CD4-positive, alpha-beta T cell treated with Interferon gamma for 1 hour (primary cell): ENCODE results near the gene SENP7.
"Not testable (repeated sequence)": the region's sequence is repeated elsewhere in the genome, so short reads cannot be mapped to it uniquely, and the experiment has no call there.

Experiments used
- DNase-seq: peaks from one replicate; pipeline ENCODE4 v3.0.0-alpha.2; 2020

Gene SENP7

GRCh38 chr3:101320475-101320874 is 192.5 kb downstream of the SENP7 start, which contains the start of gene IMPG2:
IMPG2 (minus strand) TSS chr3:101320575; CDS start chr3:101320372, 203 bp downstream.
- DNase-seq, result no peak

DNA sequence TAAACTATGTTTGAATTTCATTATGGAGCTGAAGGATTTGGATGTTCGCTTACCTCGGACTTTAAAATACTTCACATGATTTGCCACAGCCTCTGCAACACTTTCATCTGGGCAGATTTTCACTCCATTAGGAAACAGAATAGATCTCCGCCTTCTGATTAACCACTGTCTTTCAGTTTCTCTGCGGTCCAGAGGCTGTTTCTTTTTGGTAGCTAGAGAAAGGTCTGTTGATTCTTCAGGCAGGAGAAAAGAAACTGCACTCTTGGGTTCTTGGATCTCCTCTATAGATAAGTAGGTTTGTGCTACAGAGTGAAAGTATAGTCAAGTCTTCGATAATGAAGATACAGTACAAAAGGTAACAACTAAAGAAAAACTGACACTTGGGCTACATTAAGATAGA is 193.5 kb downstream of the SENP7 start:
- DNase-seq, result no peak

GRCh38 chr3:101312545-101312944 is 200.5 kb downstream of the SENP7 start:
- DNase-seq, result no peak

DNA sequence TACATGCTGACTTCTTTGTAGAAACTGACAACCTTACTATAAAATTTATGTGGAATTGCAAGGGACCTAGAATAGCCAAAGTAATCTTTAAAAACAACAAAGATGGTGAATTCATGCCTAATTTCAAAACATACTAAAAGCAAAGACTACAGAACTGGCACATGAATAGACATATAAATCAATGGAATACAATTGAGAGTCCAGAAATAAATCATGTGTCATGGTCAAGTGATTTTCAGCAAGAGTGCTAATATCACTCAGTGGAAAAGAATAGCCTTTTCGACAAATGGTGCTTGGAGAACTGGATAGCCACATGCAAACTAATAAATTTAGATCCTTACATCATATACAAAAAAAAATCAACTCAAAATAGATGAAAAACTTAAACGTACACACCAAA is 201.3 kb downstream of the SENP7 start:
- no peak for DNase-seq

DNA sequence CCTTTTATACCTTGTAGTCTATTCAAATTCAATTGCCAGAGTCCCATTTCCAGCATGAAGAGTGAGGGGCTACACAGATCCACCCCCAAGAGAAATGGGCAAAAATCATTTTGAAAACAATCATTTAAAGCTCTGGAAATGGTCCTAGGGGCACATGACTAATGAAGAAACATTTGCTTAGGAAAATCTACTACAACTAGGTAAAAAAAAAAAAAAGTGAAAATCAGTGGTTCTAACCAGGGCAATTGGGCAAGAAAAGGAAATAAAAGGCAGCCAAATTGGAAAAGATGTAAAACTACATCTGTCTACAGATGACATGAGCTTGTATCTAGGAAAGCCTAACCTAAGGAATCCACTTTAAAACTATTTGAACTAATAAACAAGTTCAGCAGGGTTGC is 202.0 kb downstream of the SENP7 start:
- DNase-seq, result no peak

- DNase-seq, result not testable (repeated sequence)
Measured at GRCh38 chr3:101308147-101308772, 204.8 kb downstream of the SENP7 start.

- no peak for DNase-seq
Measured at GRCh38 chr3:101303836-101304235, 209.2 kb downstream of the SENP7 start.

GRCh38 chr3:101303089-101303731 is 209.8 kb downstream of the SENP7 start:
- no peak for DNase-seq

DNA sequence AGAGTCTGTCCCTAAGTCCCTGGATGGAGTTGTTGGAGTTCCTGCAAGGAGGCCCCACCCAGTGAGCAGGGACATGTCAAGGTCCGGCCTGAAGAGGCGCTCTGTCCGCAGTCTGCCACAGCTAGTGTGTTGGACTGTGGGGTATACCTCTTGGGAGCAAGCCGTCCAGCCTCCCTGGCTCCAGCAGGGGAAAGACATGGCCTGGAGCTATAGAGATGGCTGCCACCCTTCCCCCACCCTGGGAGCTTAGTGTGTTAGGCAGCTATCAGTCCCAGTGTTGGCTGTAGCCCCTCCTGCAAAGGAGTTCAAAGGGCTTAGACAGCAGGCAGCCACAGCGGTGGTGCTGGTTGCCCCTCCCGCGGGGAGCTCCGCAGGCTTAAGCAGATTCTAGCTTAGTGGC is 212.9 kb downstream of the SENP7 start:
- DNase-seq, result no peak

- DNase-seq, result no peak
Measured at GRCh38 chr3:101292027-101292426, 221.0 kb downstream of the SENP7 start.

- no peak for DNase-seq
Measured at GRCh38 chr3:101288294-101288693, 224.7 kb downstream of the SENP7 start.

- DNase-seq, result no peak
Measured at GRCh38 chr3:101284757-101285156, 228.3 kb downstream of the SENP7 start.

DNA sequence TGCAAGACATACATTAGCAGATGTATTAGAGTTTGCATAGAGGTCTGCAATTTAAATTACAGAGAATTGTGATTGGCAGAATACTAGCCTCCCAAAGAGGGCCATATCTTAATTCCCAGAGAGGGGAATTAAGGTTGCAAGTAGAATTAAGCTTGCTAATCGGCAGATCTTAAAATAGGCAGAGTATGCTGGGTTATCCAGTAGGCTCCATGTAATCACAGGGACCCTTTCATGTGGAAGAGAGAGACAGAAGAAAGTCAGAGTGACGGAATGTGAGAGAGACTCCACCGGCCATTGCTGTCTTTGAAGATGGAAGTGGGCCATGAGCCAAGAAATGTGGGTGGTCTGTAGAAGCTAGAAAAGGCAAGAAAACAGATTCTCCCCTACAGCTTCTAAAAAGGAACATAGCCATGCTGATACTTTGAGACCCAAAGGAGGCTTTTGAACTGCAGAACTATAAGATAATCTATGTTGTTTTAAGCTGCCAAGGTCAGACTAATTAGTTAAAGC is 231.4 kb downstream of the SENP7 start:
- DNase-seq, result no peak

DNA sequence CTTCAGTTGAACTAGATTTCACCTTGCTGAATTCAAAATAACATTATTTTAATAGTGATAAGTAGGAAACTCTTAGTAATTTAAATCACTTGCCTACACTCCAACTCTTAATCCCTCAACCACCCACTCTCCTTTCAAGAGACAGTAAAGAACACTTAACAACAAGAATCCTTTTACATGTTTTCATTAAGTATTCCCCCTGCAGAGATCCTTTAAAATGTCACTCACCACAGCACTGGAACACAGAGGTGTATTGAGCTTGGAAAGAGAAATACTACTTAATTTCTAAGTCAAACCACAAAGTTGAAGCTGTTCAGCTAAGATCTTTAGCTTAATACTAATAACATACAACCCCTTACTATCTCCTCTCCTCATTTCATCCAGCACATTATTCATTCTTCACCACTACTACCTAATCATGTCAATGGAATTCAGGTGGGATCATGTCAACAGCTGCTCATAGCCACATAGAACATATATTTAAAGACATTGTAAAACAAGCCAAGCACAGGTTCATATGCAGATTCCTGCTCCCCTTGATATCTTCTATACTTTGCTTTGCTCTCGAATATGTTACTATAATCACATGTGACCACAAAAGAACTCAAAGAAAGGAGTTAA is 233.1 kb downstream of the SENP7 start:
- no peak for DNase-seq

- no peak for DNase-seq
Measured at GRCh38 chr3:101279162-101279561, 233.8 kb downstream of the SENP7 start.

- no peak for DNase-seq
Measured at GRCh38 chr3:101278727-101279126, 234.3 kb downstream of the SENP7 start.
